HL-60/S4 treated with phorbol 12-myristate 13-acetate at 8.2 ng/mL for 4 days and 3 days (cell line): Measurements from ENCODE around the gene ELK4.

Experiments used
- in situ Hi-C: fragments of 300-500 bp; cut with MboI; formaldehyde crosslinking; loops from 2 replicates; pipeline ENCODE4 v1.15.0; 2022; ENCODE audit warnings: low sequenced_read_pairs

Gene ELK4

GRCh38 chr1:205631768-205632668, at the start of gene ELK4:
Gene ELK4 (minus strand): TSS chr1:205632011. CDS start chr1:205623882, 8,129 bp downstream.
- in situ Hi-C loops = no loop called here

GRCh38 chr1:205681364-205681763, 49.6 kb upstream of the ELK4 start:
- in situ Hi-C loops = no loop called here

- in situ Hi-C loops = no loop called here
These were observed 48.5 kb upstream of the ELK4 start, which contains the start of gene SLC45A3 for GRCh38 chr1:205680073-205680851. Gene SLC45A3 (minus strand): TSS chr1:205680509. CDS start chr1:205664656, 15,853 bp downstream.

GRCh38 chr1:205678286-205679111, 46.7 kb upstream of the ELK4 start:
- in situ Hi-C loops = no loop called here

GRCh38 chr1:205677167-205677566, 45.4 kb upstream of the ELK4 start:
- in situ Hi-C loops = no loop called here

GRCh38 chr1:205676597-205676996, 44.8 kb upstream of the ELK4 start:
- in situ Hi-C loops = no loop called here

- in situ Hi-C loops = no loop called here
These were observed 44.2 kb upstream of the ELK4 start for GRCh38 chr1:205676002-205676401.

GRCh38 chr1:205675247-205675646, 43.4 kb upstream of the ELK4 start:
- in situ Hi-C loops = no loop called here

GRCh38 chr1:205672970-205673369, 41.2 kb upstream of the ELK4 start:
- in situ Hi-C loops = no loop called here

GRCh38 chr1:205672395-205672889, 40.6 kb upstream of the ELK4 start:
- in situ Hi-C loops = no loop called here

- in situ Hi-C loops = no loop called here
These were observed 39.0 kb upstream of the ELK4 start for GRCh38 chr1:205670611-205671430.

GRCh38 chr1:205670150-205670446, 38.3 kb upstream of the ELK4 start:
- in situ Hi-C loops = no loop called here

GRCh38 chr1:205669341-205670149, 37.7 kb upstream of the ELK4 start:
- in situ Hi-C loops = no loop called here

GRCh38 chr1:205668951-205669340, 37.1 kb upstream of the ELK4 start:
- in situ Hi-C loops = no loop called here

- in situ Hi-C loops = no loop called here
These were observed 36.3 kb upstream of the ELK4 start for GRCh38 chr1:205667909-205668643.

GRCh38 chr1:205666372-205667166, 34.8 kb upstream of the ELK4 start:
- in situ Hi-C loops = no loop called here

GRCh38 chr1:205665201-205666045, 33.6 kb upstream of the ELK4 start:
- in situ Hi-C loops = no loop called here
